Left colon (tissue), 2 donors: Measurements from ENCODE around the gene EI24. TPM values are rescaled to one million over a fixed set of nuclear protein-coding genes. Genes with fewer than 3 reads are reported as not detected.

Source experiments
- ATAC-seq: fragments of 200-7000 bp; cut with Tn5 transposase; one replicate; pipeline ENCODE4 v1.9.1; 2020; ENCODE audit warnings: mild to moderate bottlenecking, moderate library complexity
- DNase-seq, 2 donors: peaks; one replicate each; pipeline ENCODE4 v3.0.0-alpha.2; 2020
- intact Hi-C, 2 donors: fragments of 100-400 bp; cut with DNase I in 1 of 2; cut with micrococcal nuclease in 1 of 2; formaldehyde crosslinking; loops; one replicate each; pipeline versions ENCODE4 v1.11.2 to v1.14.0; 2022; cut with DNase I, micrococcal nuclease
- total RNA-seq, 2 donors: library from RNA; stranded (reverse); fragmentation: NEBNext Ultra II Directional; extraction: Animal tissue kit (Norgen Biotek cat#: 25700); gene quantifications; one replicate each; pipeline ENCODE4 v1.2.1, GENCODE V29; 2021
- donor health status: DM: no; HTN: no; CAD: no.
- donor health status: DM: yes; HTN: yes; CAD: no.

The EI24 gene
- total RNA-seq, 2 donors from 2014 or later = 71.9 to 85.1 TPM

GRCh38 chr11:125623064-125623463, 53.8 kb downstream of the EI24 start:
- ATAC-seq = no peak
- intact Hi-C loops = loop anchor here in 1 of 2 donors (10.0 kb wide), 1 partner anchor 262 kb away; the partner anchor contains the start of gene HYLS1
- DNase-seq = no peak

- intact Hi-C loops = loop anchor here in 1 of 2 donors (10.0 kb wide), 1 partner anchor 260 kb away; the partner anchor contains the start of gene HYLS1
- DNase-seq (peak in 1 of 2 donors; percentile 21), ATAC-seq (no peak)
Observed at GRCh38 chr11:125624756-125625213, 55.5 kb downstream of the EI24 start, which contains the start of gene CHEK1. Gene CHEK1, plus strand, starts transcription at chr11:125625163. Its CDS starts 1,606 bp downstream, at chr11:125626769.

DNA sequence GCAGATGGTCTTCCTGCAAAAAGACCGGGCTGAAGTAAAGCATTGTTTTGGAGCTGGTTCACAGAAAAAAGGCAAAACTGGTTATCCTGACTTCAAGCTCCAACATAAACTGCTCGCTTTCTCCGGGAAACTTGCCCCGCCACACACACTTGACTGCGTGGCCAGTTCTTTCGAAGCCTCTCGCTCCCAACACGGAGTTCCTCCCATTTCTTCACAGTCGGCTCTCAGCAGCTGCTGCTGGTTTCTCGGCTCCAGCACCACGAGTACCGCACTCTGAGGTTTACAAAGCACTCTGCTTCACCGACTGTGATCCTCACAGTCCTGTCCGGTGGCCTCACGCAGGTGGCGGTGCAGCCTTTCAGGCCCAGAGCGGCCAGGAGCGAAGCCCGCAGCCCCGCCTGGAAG, 56.0 kb downstream of the EI24 start:
- intact Hi-C loops = loop anchor here in 1 of 2 donors (10.0 kb wide), 1 partner anchor 260 kb away; the partner anchor contains the start of gene HYLS1
- DNase-seq (no peak), ATAC-seq (no peak)

GRCh38 chr11:125625630-125626287, 56.5 kb downstream of the EI24 start:
- DNase-seq (peak; percentile 84 to 92), ATAC-seq (peak; percentile 89)
- intact Hi-C loops = loop anchor here in 1 of 2 donors (10.0 kb wide), 1 partner anchor 259 kb away; the partner anchor contains the start of gene HYLS1

GRCh38 chr11:125626288-125626950, 57.1 kb downstream of the EI24 start:
- ATAC-seq = peak; percentile 48
- DNase-seq = no peak
- intact Hi-C loops = loop anchor here in 1 of 2 donors (10.0 kb wide), 1 partner anchor 258 kb away; the partner anchor contains the start of gene HYLS1

DNA sequence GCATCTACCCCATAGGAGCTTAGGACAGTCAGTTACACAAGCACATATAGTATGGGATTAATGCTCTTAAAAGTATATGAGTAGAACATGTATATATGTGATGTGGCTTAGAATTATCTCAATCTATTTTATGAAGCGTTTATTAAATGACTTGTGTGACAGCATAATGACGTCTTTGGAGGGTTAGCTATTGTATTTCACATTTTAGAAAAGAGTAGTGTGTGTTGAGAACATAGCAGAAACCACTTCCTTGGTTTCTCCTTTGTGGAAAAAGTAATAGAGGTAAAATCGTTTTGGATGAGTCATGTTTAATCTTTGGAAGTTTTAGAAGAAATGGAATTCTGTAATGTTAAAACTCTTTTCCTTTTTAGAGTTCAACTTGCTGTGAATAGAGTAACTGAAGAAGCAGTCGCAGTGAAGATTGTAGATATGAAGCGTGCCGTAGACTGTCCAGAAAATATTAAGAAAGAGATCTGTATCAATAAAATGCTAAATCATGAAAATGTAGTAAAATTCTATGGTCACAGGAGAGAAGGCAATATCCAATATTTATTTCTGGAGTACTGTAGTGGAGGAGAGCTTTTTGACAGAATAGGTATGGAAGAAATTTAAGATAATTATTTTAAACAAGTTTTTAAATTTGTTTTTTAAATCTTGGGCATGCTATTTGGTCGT, 58.1 kb downstream of the EI24 start:
- intact Hi-C loops = loop anchor here in 1 of 2 donors (10.0 kb wide), 1 partner anchor 257 kb away; the partner anchor contains the start of gene HYLS1
- DNase-seq = no peak
- no peak for ATAC-seq

Other genes starting within 250 kb of the EI24 start
- gene FEZ1, start 73.2 kb upstream of the EI24 start, total RNA-seq = 1 to 10 TPM; 2.5 to 6.0 TPM
- 100 to 1,000 TPM in 1 of 2 donors, 10 to 100 TPM in 1; 97.1 to 118 TPM for gene STT3A, start 23.4 kb downstream of the EI24 start, total RNA-seq
- 10 to 100 TPM in 1 of 2 donors, 1 to 10 TPM in 1; 6.6 to 15.0 TPM for gene CHEK1, start 55.7 kb downstream of the EI24 start, total RNA-seq
- gene ACRV1, start 111.4 kb downstream of the EI24 start, total RNA-seq = not detected
- not detected for gene PATE1, start 176.8 kb downstream of the EI24 start, total RNA-seq
- gene PATE2, start 209.4 kb downstream of the EI24 start, total RNA-seq = not detected
- not detected for gene PATE3, start 218.7 kb downstream of the EI24 start, total RNA-seq